WTC11 (cell line): ENCODE results near the gene GOLGA7B. TPM values are rescaled to one million over a fixed set of nuclear protein-coding genes. Genes with fewer than 3 reads are reported as not detected.

ENCODE experiments used
- ATAC-seq: fragments of 200-7000 bp; cut with Tn5 transposase; 2 replicates; pipeline ENCODE4 v1.10.0; 2021; ENCODE audit warnings: mild to moderate bottlenecking, moderate library complexity
- CTCF ChIA-PET: fragments of 300-600 bp; sonication (Branson Sonifier 250); formaldehyde crosslinking; loops from one replicate; lab custom pipeline; 2021; ENCODE audit warnings: antibody characterized with exemption; lab: Charles Lee
- POLR2A ChIA-PET: fragments of 350-600 bp; sonication (Branson Sonifier 250); formaldehyde crosslinking; loops from one replicate; lab custom pipeline; 2021; ENCODE audit warnings: antibody characterized with exemption; lab: Charles Lee
- DNase-seq: peaks from one replicate; pipeline ENCODE4 v3.0.0; 2021; ENCODE audit warnings: low spot score
- H3K27ac Mint-ChIP-seq: 2 replicates; pipeline ENCODE4 v1.8.0; 2021; ENCODE audit warnings: mixed read lengths
- H3K27me3 Mint-ChIP-seq: 2 replicates; pipeline ENCODE4 v1.8.0; 2021; ENCODE audit warnings: low read depth, mild to moderate bottlenecking, moderate library complexity, mixed read lengths
- H3K36me3 Mint-ChIP-seq: 2 replicates; pipeline ENCODE4 v1.8.0; 2021; ENCODE audit warnings: mixed read lengths
- H3K4me1 Mint-ChIP-seq: 2 replicates; pipeline ENCODE4 v1.8.0; 2022; ENCODE audit warnings: mixed read lengths
- H3K4me3 Mint-ChIP-seq: 2 replicates; pipeline ENCODE4 v1.8.0; 2021; ENCODE audit warnings: mild to moderate bottlenecking, moderate library complexity, mixed read lengths
- H3K9me3 Mint-ChIP-seq: 2 replicates; pipeline ENCODE4 v1.8.0; 2021; ENCODE audit warnings: mixed read lengths
- AR ChIP-seq: fragments of 250-450 bp; sonication (Bioruptor Pico); IDR thresholded peaks from 2 replicates; pipeline ENCODE4 v1.9.0; 2021; ENCODE audit warnings: mild to moderate bottlenecking
- CREB1 ChIP-seq: sonication (generic); formaldehyde crosslinking; IDR thresholded peaks from 2 replicates; pipeline ENCODE4 v1.8.0; 2023; ENCODE audit warnings: mild to moderate bottlenecking, missing genetic modification reagents
- E2F5 ChIP-seq: sonication (generic); formaldehyde crosslinking; IDR thresholded peaks from 2 replicates; pipeline ENCODE4 v1.8.1; 2022; ENCODE audit warnings: mild to moderate bottlenecking, moderate library complexity, missing genetic modification reagents
- ELF4 ChIP-seq: sonication (generic); formaldehyde crosslinking; IDR thresholded peaks from 2 replicates; pipeline ENCODE4 v1.8.1; 2022; ENCODE audit warnings: low read depth, mild to moderate bottlenecking, moderate library complexity, missing genetic modification reagents
- FOXJ3 ChIP-seq: sonication (generic); formaldehyde crosslinking; IDR thresholded peaks from 2 replicates; pipeline ENCODE4 v1.9.0; 2021; ENCODE audit warnings: missing genetic modification reagents, mild to moderate bottlenecking, borderline replicate concordance
- JAZF1 ChIP-seq: fragments of 250-450 bp; sonication (Bioruptor Pico); IDR thresholded peaks from 2 replicates; pipeline ENCODE4 v1.9.0; 2021; ENCODE audit warnings: moderate library complexity, mild to moderate bottlenecking, inconsistent platforms
- JUN ChIP-seq: sonication (generic); formaldehyde crosslinking; IDR thresholded peaks from 2 replicates; pipeline ENCODE4 v1.8.0; 2023; ENCODE audit warnings: mild to moderate bottlenecking, missing genetic modification reagents
- MLX ChIP-seq: sonication (generic); formaldehyde crosslinking; IDR thresholded peaks from 2 replicates; pipeline ENCODE4 v1.8.1; 2023; ENCODE audit warnings: mild to moderate bottlenecking, missing genetic modification reagents, moderate library complexity
- MXD4 ChIP-seq: fragments of 250-450 bp; sonication (Bioruptor Pico); IDR thresholded peaks from 2 replicates; pipeline ENCODE4 v1.8.0; 2021; ENCODE audit warnings: mild to moderate bottlenecking, moderate library complexity, borderline replicate concordance
- MYBL2 ChIP-seq: sonication (generic); formaldehyde crosslinking; IDR thresholded peaks from 2 replicates; pipeline ENCODE4 v1.8.1; 2023; ENCODE audit warnings: mild to moderate bottlenecking, moderate library complexity, missing genetic modification reagents
- SMAD3 ChIP-seq: sonication (generic); formaldehyde crosslinking; IDR thresholded peaks from 2 replicates; pipeline ENCODE4 v1.8.0; 2022; ENCODE audit warnings: missing genetic modification reagents, mild to moderate bottlenecking, borderline replicate concordance
- TCF7 ChIP-seq: sonication (generic); formaldehyde crosslinking; IDR thresholded peaks from 2 replicates; pipeline ENCODE4 v1.8.0; 2022; ENCODE audit warnings: mild to moderate bottlenecking, low read depth, missing genetic modification reagents, moderate library complexity
- ZMAT4 ChIP-seq: fragments of 250-450 bp; sonication (Bioruptor Pico); IDR thresholded peaks from 2 replicates; pipeline ENCODE4 v1.9.0; 2021; ENCODE audit warnings: mild to moderate bottlenecking
- ZNF121 ChIP-seq: sonication (generic); formaldehyde crosslinking; IDR thresholded peaks from 2 replicates; pipeline ENCODE4 v1.8.0; 2023; ENCODE audit warnings: missing genetic modification reagents
- ZNF423 ChIP-seq: fragments of 250-450 bp; sonication (Bioruptor Pico); IDR thresholded peaks from 2 replicates; pipeline ENCODE4 v2.1.2; 2022; ENCODE audit warnings: mild to moderate bottlenecking, moderate library complexity
- total RNA-seq: library from RNA; stranded (reverse); gene quantifications from 3 replicates; pipeline ENCODE4 v1.2.3, GENCODE V29; 2021
- TF ChIP-seq, protein P1 (sequence below): fragments of 250-450 bp; sonication (Bioruptor Pico); IDR thresholded peaks from 2 replicates; pipeline ENCODE4 v2.1.2; 2022; ENCODE audit warnings: mild to moderate bottlenecking, moderate library complexity
- TF ChIP-seq, protein P2 (sequence below): sonication (generic); formaldehyde crosslinking; IDR thresholded peaks from 2 replicates; pipeline ENCODE4 v1.8.1; 2023; ENCODE audit warnings: mild to moderate bottlenecking, missing genetic modification reagents
- TF ChIP-seq, protein P3 (sequence below): sonication (generic); formaldehyde crosslinking; IDR thresholded peaks from 2 replicates; pipeline ENCODE4 v1.8.0; 2023; ENCODE audit warnings: missing genetic modification reagents
- TF ChIP-seq, protein P4 (sequence below): sonication (generic); formaldehyde crosslinking; IDR thresholded peaks from 2 replicates; pipeline ENCODE4 v1.8.1; 2022; ENCODE audit warnings: missing genetic modification reagents, borderline replicate concordance

The GOLGA7B gene
- total RNA-seq, 1 experiment from 2014 or later: 0.24 TPM

DNA sequence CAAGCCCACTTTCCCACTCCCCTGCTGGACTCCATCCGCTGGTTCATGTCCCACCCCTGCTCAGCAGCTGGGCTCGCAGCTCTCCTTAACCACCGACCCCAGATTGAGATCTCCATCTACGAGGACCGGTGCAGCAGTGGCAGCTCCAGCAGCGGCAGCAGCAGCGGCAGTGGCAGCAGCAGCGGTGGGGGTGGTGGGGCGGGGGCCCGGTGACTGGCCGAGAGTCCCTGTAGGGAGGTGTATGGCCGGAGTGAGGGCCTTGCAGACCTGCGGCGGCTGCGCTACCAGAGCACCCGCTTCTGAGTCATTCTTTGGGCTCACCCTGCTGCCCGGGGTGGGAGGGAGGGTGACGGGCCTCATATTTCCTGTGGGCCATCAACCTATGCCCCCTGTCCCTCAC is 15.8 kb downstream of the GOLGA7B start:
- Mint-ChIP-seq H3K4me3 (no peak overlapping the region), H3K27ac (no peak overlapping the region), H3K4me1 (peaks cover 46% of the 10 kb centered on the region), H3K9me3 (no peaks in the 10 kb centered on the region), H3K36me3 (no peaks in the 10 kb centered on the region), H3K27me3 (no peaks in the 10 kb centered on the region)
- DNase-seq: no peak
- ChIA-PET POLR2A (interaction anchor here (0.6 kb wide), 1 partner anchor 151 kb away, joined by 4 read pairs; no protein-coding TSS in a partner anchor), CTCF (interaction anchor here (0.6 to 1.8 kb wide), 5 partner anchors 16 to 176 kb away, joined by 3 to 9 read pairs (median 4); partner anchors contain the start of gene GOLGA7B)
- TF ChIP-seq CREB1 (CRISPR knock-in tag) (no peak), JAZF1 (CRISPR knock-in tag) (no peak)
- ATAC-seq: no peak

DNA sequence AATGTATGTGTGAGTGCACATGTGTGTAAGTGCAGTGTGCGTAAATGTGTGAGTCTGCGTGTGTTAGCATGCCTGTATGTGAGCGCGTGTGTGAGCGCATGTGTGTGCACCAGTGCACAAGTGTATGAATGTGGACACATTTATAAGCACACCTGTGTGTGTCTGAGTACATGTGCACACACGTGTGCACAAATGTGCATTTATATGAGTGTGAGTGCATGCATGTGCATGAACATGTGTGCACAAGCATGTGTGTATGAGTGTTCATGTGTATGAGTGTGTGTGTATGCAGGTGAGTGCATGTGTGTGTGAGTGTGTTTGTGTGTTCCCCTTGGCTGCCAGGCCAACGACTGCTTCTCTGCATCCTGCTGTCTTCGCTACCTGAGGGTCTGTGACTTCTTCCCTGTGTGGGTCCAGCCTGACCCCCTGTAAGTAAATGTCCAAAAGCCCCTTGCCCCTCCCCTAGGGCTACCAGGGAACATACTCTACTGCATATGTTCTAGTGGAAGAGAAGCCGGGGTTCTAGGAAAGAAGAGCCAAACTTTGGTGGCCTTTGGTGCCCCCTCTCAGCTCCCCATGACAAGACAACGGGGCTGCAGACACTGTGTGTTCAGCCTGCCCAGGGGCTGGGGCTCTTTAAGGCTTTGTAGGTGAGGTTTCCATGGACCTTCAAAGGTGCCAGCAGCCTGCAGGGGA is 17.0 kb downstream of the GOLGA7B start:
- no peak for DNase-seq
- POLR2A ChIA-PET: no interaction called here
- no peaks in the 10 kb centered on the region for H3K36me3 Mint-ChIP-seq
- TF ChIP-seq MXD4 (CRISPR knock-in tag) (no peak), ELF4 (no peak), MYBL2 (CRISPR knock-in tag) (no peak), ZNF423 (CRISPR knock-in tag) (no peak), SMAD3 (CRISPR knock-in tag) (no peak), E2F5 (CRISPR knock-in tag) (no peak), FOXJ3 (CRISPR knock-in tag) (no peak), TCF7 (CRISPR knock-in tag) (no peak), JUN (CRISPR knock-in tag) (no peak), AR (no peak)
- TF ChIP-seq, protein P1, sequence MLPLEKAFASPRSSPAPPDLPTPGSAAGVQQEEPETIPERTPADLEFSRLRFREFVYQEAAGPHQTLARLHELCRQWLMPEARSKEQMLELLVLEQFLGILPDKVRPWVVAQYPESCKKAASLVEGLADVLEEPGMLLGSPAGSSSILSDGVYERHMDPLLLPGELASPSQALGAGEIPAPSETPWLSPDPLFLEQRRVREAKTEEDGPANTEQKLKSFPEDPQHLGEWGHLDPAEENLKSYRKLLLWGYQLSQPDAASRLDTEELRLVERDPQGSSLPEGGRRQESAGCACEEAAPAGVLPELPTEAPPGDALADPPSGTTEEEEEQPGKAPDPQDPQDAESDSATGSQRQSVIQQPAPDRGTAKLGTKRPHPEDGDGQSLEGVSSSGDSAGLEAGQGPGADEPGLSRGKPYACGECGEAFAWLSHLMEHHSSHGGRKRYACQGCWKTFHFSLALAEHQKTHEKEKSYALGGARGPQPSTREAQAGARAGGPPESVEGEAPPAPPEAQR: no peak
- TF ChIP-seq, all 79 proteins: peak for 0
- CTCF ChIA-PET: interaction anchor here (0.6 to 4.3 kb wide), 4 partner anchors 17 to 161 kb away, joined by 3 to 57 read pairs (median 8); partner anchors contain the start of gene GOLGA7B
- H3K4me1 Mint-ChIP-seq: peaks cover 42% of the 10 kb centered on the region
- no peaks in the 10 kb centered on the region for H3K27me3 Mint-ChIP-seq
- H3K4me3 Mint-ChIP-seq: no peak overlapping the region
- no peak overlapping the region; the same call in 1 of the 2 replicates for H3K27ac Mint-ChIP-seq
- H3K9me3 Mint-ChIP-seq: no peaks in the 10 kb centered on the region
- ATAC-seq: no peak

- H3K9me3 Mint-ChIP-seq: no peaks in the 10 kb centered on the region
- no peak overlapping the region for H3K4me3 Mint-ChIP-seq
- ChIA-PET POLR2A (no interaction called here), CTCF (interaction anchor here (0.6 to 4.3 kb wide), 7 partner anchors 18 to 161 kb away, joined by 3 to 57 read pairs (median 6); partner anchors contain the start of gene GOLGA7B)
- H3K4me1 Mint-ChIP-seq: peaks cover 36% of the 10 kb centered on the region
- DNase-seq (no peak), ATAC-seq (no peak)
- no peaks in the 10 kb centered on the region for H3K27me3 Mint-ChIP-seq
- no peaks in the 10 kb centered on the region for H3K36me3 Mint-ChIP-seq
- no peak overlapping the region for H3K27ac Mint-ChIP-seq
- TF ChIP-seq MLX (CRISPR knock-in tag) (no peak), ZMAT4 (CRISPR knock-in tag) (no peak), ZNF121 (no peak)
- TF ChIP-seq, protein P2, sequence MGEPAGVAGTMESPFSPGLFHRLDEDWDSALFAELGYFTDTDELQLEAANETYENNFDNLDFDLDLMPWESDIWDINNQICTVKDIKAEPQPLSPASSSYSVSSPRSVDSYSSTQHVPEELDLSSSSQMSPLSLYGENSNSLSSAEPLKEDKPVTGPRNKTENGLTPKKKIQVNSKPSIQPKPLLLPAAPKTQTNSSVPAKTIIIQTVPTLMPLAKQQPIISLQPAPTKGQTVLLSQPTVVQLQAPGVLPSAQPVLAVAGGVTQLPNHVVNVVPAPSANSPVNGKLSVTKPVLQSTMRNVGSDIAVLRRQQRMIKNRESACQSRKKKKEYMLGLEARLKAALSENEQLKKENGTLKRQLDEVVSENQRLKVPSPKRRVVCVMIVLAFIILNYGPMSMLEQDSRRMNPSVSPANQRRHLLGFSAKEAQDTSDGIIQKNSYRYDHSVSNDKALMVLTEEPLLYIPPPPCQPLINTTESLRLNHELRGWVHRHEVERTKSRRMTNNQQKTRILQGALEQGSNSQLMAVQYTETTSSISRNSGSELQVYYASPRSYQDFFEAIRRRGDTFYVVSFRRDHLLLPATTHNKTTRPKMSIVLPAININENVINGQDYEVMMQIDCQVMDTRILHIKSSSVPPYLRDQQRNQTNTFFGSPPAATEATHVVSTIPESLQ (CRISPR knock-in tag): no peak
- TF ChIP-seq, protein P3, sequence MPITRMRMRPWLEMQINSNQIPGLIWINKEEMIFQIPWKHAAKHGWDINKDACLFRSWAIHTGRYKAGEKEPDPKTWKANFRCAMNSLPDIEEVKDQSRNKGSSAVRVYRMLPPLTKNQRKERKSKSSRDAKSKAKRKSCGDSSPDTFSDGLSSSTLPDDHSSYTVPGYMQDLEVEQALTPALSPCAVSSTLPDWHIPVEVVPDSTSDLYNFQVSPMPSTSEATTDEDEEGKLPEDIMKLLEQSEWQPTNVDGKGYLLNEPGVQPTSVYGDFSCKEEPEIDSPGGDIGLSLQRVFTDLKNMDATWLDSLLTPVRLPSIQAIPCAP (CRISPR knock-in tag): no peak
- TF ChIP-seq, protein P4, sequence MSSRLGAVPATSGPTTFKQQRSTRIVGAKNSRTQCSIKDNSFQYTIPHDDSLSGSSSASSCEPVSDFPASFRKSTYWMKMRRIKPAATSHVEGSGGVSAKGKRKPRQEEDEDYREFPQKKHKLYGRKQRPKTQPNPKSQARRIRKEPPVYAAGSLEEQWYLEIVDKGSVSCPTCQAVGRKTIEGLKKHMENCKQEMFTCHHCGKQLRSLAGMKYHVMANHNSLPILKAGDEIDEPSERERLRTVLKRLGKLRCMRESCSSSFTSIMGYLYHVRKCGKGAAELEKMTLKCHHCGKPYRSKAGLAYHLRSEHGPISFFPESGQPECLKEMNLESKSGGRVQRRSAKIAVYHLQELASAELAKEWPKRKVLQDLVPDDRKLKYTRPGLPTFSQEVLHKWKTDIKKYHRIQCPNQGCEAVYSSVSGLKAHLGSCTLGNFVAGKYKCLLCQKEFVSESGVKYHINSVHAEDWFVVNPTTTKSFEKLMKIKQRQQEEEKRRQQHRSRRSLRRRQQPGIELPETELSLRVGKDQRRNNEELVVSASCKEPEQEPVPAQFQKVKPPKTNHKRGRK (CRISPR knock-in tag): no peak
Measured at GRCh38 chr10:97867220-97867800, 17.7 kb downstream of the GOLGA7B start.
